ENCODE measurements around the gene ATF2.
"Not testable (repeated sequence)": the region's sequence is repeated elsewhere in the genome, so short reads cannot be mapped to it uniquely, and the experiment has no call there.

DNA sequence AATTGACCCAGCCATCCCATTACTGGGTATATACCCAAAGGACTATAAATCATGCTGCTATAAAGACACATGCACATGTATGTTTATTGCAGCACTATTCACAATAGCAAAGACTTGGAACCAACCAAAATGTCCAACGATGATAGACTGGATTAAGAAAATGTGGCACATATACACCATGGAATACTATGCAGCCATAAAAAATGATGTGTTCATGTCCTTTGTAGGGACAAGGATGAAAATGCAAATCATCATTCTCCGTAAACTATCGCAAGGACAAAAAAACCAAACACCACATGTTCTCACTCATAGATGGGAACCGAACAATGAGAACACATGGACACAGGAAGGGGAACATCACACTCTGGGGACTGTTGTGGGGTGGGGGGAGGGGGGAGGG lies 83.9 kb downstream of the ATF2 start:
- TF ChIP-seq, protein P1, sequence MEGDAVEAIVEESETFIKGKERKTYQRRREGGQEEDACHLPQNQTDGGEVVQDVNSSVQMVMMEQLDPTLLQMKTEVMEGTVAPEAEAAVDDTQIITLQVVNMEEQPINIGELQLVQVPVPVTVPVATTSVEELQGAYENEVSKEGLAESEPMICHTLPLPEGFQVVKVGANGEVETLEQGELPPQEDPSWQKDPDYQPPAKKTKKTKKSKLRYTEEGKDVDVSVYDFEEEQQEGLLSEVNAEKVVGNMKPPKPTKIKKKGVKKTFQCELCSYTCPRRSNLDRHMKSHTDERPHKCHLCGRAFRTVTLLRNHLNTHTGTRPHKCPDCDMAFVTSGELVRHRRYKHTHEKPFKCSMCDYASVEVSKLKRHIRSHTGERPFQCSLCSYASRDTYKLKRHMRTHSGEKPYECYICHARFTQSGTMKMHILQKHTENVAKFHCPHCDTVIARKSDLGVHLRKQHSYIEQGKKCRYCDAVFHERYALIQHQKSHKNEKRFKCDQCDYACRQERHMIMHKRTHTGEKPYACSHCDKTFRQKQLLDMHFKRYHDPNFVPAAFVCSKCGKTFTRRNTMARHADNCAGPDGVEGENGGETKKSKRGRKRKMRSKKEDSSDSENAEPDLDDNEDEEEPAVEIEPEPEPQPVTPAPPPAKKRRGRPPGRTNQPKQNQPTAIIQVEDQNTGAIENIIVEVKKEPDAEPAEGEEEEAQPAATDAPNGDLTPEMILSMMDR (IDR thresholded peaks at IDR 0.05) = not testable (repeated sequence)
- TF ChIP-seq POLR2A (IDR thresholded peaks at IDR 0.05) = not testable (repeated sequence)

Measured in heart left ventricle (tissue), 13 donors.